ENCODE measurements around the gene KRT32. TPM values are rescaled to one million over a fixed set of nuclear protein-coding genes. Genes with fewer than 3 reads are reported as not detected.

Gene KRT32
- total and polyA plus RNA-seq, 9 of the 15 experiments (the other 6 are each of a cell fraction or from before 2014, with no cell fraction given), result not detected

DNA sequence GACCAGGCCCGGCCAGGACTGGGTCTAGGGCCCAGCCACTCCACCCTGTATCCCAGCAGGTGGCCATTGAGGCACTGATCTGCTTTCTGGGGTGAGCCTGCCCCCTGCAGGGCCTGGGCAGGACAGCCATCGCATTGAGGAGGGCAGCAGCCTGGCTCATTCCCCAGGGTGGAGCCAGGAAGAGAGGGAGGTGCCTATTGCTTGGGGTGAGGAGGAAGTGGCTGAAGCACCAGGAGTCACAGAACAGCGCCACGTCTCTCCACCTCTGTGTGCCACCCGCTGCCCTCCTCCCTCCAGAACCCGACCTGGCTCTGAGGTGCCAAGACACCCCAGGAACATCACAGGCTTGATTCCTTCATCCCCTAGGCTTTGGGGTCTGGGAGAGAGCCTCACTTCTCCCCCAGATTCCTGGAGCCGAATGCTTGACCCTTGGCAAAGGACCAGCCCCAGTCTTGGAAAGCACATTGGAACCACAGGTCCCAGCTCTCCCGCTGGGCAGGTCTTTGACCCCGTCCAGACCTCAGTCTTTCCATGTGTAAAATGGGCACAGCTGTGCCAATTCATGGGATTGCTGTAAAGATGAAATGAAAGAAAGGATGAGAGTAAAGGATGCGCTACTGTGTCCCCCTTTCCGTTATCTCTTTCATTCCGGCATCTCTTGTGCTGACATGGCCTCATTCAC is 29.8 kb upstream of the KRT32 start (continued):
- TF ChIP-seq, protein P1, sequence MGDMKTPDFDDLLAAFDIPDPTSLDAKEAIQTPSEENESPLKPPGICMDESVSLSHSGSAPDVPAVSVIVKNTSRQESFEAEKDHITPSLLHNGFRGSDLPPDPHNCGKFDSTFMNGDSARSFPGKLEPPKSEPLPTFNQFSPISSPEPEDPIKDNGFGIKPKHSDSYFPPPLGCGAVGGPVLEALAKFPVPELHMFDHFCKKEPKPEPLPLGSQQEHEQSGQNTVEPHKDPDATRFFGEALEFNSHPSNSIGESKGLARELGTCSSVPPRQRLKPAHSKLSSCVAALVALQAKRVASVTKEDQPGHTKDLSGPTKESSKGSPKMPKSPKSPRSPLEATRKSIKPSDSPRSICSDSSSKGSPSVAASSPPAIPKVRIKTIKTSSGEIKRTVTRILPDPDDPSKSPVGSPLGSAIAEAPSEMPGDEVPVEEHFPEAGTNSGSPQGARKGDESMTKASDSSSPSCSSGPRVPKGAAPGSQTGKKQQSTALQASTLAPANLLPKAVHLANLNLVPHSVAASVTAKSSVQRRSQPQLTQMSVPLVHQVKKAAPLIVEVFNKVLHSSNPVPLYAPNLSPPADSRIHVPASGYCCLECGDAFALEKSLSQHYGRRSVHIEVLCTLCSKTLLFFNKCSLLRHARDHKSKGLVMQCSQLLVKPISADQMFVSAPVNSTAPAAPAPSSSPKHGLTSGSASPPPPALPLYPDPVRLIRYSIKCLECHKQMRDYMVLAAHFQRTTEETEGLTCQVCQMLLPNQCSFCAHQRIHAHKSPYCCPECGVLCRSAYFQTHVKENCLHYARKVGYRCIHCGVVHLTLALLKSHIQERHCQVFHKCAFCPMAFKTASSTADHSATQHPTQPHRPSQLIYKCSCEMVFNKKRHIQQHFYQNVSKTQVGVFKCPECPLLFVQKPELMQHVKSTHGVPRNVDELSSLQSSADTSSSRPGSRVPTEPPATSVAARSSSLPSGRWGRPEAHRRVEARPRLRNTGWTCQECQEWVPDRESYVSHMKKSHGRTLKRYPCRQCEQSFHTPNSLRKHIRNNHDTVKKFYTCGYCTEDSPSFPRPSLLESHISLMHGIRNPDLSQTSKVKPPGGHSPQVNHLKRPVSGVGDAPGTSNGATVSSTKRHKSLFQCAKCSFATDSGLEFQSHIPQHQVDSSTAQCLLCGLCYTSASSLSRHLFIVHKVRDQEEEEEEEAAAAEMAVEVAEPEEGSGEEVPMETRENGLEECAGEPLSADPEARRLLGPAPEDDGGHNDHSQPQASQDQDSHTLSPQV (IDR thresholded peaks at IDR 0.05), result peak; percentile 17; the same call in 1 of the 2 replicates
- TF ChIP-seq ZNF764 (CRISPR knock-in tag; IDR thresholded peaks at IDR 0.05; ENCODE audit: low read depth) (no peak), EWSR1 (IDR thresholded peaks at IDR 0.05; ENCODE audit: borderline replicate concordance, low read depth, partially characterized antibody) (no peak), SREBF1 (IDR thresholded peaks at IDR 0.05; ENCODE audit: borderline replicate concordance, low read depth, low read length) (no peak), PHB2 (IDR thresholded peaks at IDR 0.05; ENCODE audit: low read depth) (no peak), ZNF830 (CRISPR knock-in tag; IDR thresholded peaks at IDR 0.05) (no peak), SAFB2 (IDR thresholded peaks at IDR 0.05; ENCODE audit: borderline replicate concordance, low read depth, low read length, severe bottlenecking) (no peak), ZNF699 (CRISPR knock-in tag; IDR thresholded peaks at IDR 0.05; ENCODE audit: insufficient replicate concordance) (no peak), ZNF668 (CRISPR knock-in tag; IDR thresholded peaks at IDR 0.05) (no peak), ZNF384 (IDR thresholded peaks at IDR 0.05; ENCODE audit: low read depth, low read length) (no peak)
- TF ChIP-seq, protein P2, sequence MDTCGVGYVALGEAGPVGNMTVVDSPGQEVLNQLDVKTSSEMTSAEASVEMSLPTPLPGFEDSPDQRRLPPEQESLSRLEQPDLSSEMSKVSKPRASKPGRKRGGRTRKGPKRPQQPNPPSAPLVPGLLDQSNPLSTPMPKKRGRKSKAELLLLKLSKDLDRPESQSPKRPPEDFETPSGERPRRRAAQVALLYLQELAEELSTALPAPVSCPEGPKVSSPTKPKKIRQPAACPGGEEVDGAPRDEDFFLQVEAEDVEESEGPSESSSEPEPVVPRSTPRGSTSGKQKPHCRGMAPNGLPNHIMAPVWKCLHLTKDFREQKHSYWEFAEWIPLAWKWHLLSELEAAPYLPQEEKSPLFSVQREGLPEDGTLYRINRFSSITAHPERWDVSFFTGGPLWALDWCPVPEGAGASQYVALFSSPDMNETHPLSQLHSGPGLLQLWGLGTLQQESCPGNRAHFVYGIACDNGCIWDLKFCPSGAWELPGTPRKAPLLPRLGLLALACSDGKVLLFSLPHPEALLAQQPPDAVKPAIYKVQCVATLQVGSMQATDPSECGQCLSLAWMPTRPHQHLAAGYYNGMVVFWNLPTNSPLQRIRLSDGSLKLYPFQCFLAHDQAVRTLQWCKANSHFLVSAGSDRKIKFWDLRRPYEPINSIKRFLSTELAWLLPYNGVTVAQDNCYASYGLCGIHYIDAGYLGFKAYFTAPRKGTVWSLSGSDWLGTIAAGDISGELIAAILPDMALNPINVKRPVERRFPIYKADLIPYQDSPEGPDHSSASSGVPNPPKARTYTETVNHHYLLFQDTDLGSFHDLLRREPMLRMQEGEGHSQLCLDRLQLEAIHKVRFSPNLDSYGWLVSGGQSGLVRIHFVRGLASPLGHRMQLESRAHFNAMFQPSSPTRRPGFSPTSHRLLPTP (IDR thresholded peaks at IDR 0.05; ENCODE audit: borderline replicate concordance, extremely low read depth, insufficient read length), result no peak
- TF ChIP-seq, protein P3, sequence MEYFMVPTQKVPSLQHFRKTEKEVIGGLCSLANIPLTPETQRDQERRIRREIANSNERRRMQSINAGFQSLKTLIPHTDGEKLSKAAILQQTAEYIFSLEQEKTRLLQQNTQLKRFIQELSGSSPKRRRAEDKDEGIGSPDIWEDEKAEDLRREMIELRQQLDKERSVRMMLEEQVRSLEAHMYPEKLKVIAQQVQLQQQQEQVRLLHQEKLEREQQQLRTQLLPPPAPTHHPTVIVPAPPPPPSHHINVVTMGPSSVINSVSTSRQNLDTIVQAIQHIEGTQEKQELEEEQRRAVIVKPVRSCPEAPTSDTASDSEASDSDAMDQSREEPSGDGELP (CRISPR knock-in tag; IDR thresholded peaks at IDR 0.05; ENCODE audit: borderline replicate concordance), result peak; percentile 46; the same call in 1 of the 2 replicates
- TF ChIP-seq, protein P4, sequence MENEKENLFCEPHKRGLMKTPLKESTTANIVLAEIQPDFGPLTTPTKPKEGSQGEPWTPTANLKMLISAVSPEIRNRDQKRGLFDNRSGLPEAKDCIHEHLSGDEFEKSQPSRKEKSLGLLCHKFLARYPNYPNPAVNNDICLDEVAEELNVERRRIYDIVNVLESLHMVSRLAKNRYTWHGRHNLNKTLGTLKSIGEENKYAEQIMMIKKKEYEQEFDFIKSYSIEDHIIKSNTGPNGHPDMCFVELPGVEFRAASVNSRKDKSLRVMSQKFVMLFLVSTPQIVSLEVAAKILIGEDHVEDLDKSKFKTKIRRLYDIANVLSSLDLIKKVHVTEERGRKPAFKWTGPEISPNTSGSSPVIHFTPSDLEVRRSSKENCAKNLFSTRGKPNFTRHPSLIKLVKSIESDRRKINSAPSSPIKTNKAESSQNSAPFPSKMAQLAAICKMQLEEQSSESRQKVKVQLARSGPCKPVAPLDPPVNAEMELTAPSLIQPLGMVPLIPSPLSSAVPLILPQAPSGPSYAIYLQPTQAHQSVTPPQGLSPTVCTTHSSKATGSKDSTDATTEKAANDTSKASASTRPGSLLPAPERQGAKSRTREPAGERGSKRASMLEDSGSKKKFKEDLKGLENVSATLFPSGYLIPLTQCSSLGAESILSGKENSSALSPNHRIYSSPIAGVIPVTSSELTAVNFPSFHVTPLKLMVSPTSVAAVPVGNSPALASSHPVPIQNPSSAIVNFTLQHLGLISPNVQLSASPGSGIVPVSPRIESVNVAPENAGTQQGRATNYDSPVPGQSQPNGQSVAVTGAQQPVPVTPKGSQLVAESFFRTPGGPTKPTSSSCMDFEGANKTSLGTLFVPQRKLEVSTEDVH (IDR thresholded peaks at IDR 0.05; ENCODE audit: low read depth, partially characterized antibody), result no peak
- TF ChIP-seq, protein P5, sequence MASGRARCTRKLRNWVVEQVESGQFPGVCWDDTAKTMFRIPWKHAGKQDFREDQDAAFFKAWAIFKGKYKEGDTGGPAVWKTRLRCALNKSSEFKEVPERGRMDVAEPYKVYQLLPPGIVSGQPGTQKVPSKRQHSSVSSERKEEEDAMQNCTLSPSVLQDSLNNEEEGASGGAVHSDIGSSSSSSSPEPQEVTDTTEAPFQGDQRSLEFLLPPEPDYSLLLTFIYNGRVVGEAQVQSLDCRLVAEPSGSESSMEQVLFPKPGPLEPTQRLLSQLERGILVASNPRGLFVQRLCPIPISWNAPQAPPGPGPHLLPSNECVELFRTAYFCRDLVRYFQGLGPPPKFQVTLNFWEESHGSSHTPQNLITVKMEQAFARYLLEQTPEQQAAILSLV (tag; IDR thresholded peaks at IDR 0.05), result no peak
